Esophagus muscularis mucosa (tissue), 4 donors: ENCODE data around the gene ZNF618. TPM values are rescaled to one million over a fixed set of nuclear protein-coding genes. Genes with fewer than 3 reads are reported as not detected.

Source experiments
- DNase-seq: peaks from one replicate; pipeline ENCODE4 v3.0.0-alpha.2; 2017; ENCODE audit errors: extremely low spot score
- H3K27ac ChIP-seq, 4 donors: fragments of 200-600 bp; sonication (generic); replicated peaks in 1 of 4; 1 replicate in 3 of 4; 2 replicates in 1 of 4; pipeline ENCODE4 v1.5.1; 2016 to 2019; ENCODE audit warnings: mild to moderate bottlenecking in 1 of 4
- H3K27me3 ChIP-seq, 4 donors: fragments of 200-600 bp; sonication (generic); one replicate each; pipeline versions ENCODE4 v1.5.1 to v1.6.0; 2016 to 2019
- H3K36me3 ChIP-seq, 4 donors: fragments of 200-600 bp; sonication (generic); one replicate each; pipeline ENCODE4 v1.5.1; 2016 to 2019
- H3K4me1 ChIP-seq, 4 donors: fragments of 200-600 bp; sonication (generic); one replicate each; pipeline ENCODE4 v1.5.1; 2016 to 2019
- H3K4me3 ChIP-seq, 4 donors: fragments of 200-600 bp; sonication (generic); 1 replicate in 2 of 4; 2 replicates in 2 of 4; pipeline ENCODE4 v1.5.1; 2016 to 2019; ENCODE audit warnings: mild to moderate bottlenecking in 4 of 4, moderate library complexity in 1 of 4
- H3K9me3 ChIP-seq, 4 donors: fragments of 200-600 bp; sonication (generic); 1 replicate in 3 of 4; 2 replicates in 1 of 4; pipeline ENCODE4 v1.5.1; 2016 to 2019
- EP300 ChIP-seq: sonication (generic); formaldehyde crosslinking; IDR thresholded peaks from one replicate; pipeline ENCODE4 v1.6.1; 2017; ENCODE audit warnings: antibody characterized with exemption
- POLR2A ChIP-seq: fragments of 450-650 bp; IDR thresholded peaks from one replicate; pipeline ENCODE4 v1.6.1; 2017; ENCODE audit warnings: antibody characterized with exemption, moderate library complexity, mild to moderate bottlenecking, low read depth
- POLR2AphosphoS5 ChIP-seq, 2 donors: sonication (generic); formaldehyde crosslinking; IDR thresholded peaks; one replicate each; pipeline ENCODE4 v1.6.1; 2017; ENCODE audit warnings: antibody characterized with exemption in 2 of 2
- WGBS: methylation state at CpG from one replicate; pipeline ENCODE4 v1.1.5; 2018; 5-methylcytosine and 5-hydroxymethylcytosine counted together
- intact Hi-C: fragments of 100-400 bp; cut with DNase I; formaldehyde crosslinking; loops from one replicate; pipeline ENCODE4 v1.15.1; 2023
- total RNA-seq, 4 donors: library from RNA; depleted of rRNA; stranded (reverse); fragments of >200 nt; gene quantifications; one replicate each; pipeline versions ENCODE4 v1.1.0 to v1.2.1, GENCODE V29; 2016
- TF ChIP-seq, protein P1 (sequence below), 3 experiments: fragments of 200-600 bp in 2 of 3; fragments of 450-650 bp in 1 of 3; sonication (generic) in 2 of 3; IDR thresholded peaks; one replicate each; pipeline ENCODE4 v1.5.1; 2017 to 2019; ENCODE audit warnings: antibody characterized with exemption in 3 of 3, mild to moderate bottlenecking in 2 of 3, moderate library complexity in 1 of 3

ZNF618 gene
- total RNA-seq, 4 donors from 2014 or later: 1.2 to 4.5 (median 2.6) TPM

DNA sequence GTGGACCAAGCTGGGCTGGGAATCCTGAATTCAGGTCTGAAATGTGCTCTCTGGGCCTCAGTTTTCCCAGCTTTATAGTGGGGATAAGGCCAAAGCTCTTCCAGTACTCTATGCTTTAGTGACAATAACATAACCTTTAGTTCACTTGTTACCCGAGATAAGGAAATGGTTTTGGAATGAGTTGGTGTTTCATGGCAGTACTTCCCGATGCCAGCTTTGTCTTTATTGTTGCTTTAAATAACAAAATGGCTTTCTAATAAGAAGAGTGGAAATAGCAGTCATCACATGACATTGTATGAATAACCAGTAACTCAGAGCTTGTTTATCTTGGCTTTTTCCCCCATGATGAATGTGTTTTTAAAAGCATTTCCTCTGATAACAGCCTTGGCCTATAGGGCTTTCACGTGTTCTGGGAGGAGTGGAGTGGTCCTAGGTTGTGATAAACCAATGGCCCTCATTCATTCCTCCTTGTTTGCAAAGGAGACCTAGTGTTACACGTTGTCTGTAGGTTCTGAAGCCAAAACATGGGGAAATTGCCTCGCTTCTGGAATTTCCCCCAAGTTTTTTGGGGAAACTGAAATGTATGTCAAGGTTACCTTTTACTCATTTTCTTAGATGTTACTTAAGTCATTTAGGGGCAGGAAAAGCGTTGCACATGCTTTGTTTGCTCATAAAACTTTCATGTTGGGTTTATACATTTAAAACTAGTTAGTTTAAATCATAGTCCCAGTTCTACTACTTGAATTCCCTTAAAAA is 53.7 kb downstream of the ZNF618 start:
- H3K27me3 ChIP-seq: no peaks in the 10 kb centered on the region
- no peak for TF ChIP-seq EP300
- TF ChIP-seq, protein P1, sequence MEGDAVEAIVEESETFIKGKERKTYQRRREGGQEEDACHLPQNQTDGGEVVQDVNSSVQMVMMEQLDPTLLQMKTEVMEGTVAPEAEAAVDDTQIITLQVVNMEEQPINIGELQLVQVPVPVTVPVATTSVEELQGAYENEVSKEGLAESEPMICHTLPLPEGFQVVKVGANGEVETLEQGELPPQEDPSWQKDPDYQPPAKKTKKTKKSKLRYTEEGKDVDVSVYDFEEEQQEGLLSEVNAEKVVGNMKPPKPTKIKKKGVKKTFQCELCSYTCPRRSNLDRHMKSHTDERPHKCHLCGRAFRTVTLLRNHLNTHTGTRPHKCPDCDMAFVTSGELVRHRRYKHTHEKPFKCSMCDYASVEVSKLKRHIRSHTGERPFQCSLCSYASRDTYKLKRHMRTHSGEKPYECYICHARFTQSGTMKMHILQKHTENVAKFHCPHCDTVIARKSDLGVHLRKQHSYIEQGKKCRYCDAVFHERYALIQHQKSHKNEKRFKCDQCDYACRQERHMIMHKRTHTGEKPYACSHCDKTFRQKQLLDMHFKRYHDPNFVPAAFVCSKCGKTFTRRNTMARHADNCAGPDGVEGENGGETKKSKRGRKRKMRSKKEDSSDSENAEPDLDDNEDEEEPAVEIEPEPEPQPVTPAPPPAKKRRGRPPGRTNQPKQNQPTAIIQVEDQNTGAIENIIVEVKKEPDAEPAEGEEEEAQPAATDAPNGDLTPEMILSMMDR (IDR thresholded peaks at IDR 0.05): no peak
- no peak for TF ChIP-seq POLR2AphosphoS5 (IDR thresholded peaks at IDR 0.05)
- no peak for TF ChIP-seq POLR2A
- intact Hi-C loops: no loop called here
- H3K9me3 ChIP-seq: peaks cover 0 to 20% (median 5%) of the 10 kb centered on the region in 4 donors
- no peak overlapping the region for H3K4me3 ChIP-seq
- H3K4me1 ChIP-seq: peaks cover 0 to 5% (median 4%) of the 10 kb centered on the region in 4 donors
- H3K27ac ChIP-seq: no peak overlapping the region
- WGBS: 74% methylated on average over 6 of the region's 6 CpGs
- no peaks in the 10 kb centered on the region for H3K36me3 ChIP-seq
- DNase-seq: no peak

- Histone ChIP-seq H3K9me3 (peaks cover 0 to 20% (median 5%) of the 10 kb centered on the region in 4 donors), H3K36me3 (no peaks in the 10 kb centered on the region), H3K4me1 (peaks cover 0 to 5% (median 4%) of the 10 kb centered on the region in 4 donors), H3K27me3 (no peaks in the 10 kb centered on the region), H3K27ac (no peak overlapping the region), H3K4me3 (no peak overlapping the region)
- TF ChIP-seq POLR2AphosphoS5 (IDR thresholded peaks at IDR 0.05): no peak
- intact Hi-C loops: no loop called here
- DNase-seq: peak; percentile 34
- 68% methylated on average over 5 of the region's 5 CpGs for WGBS
These were observed 54.3 kb downstream of the ZNF618 start for GRCh38 chr9:113930390-113930783.

DNA sequence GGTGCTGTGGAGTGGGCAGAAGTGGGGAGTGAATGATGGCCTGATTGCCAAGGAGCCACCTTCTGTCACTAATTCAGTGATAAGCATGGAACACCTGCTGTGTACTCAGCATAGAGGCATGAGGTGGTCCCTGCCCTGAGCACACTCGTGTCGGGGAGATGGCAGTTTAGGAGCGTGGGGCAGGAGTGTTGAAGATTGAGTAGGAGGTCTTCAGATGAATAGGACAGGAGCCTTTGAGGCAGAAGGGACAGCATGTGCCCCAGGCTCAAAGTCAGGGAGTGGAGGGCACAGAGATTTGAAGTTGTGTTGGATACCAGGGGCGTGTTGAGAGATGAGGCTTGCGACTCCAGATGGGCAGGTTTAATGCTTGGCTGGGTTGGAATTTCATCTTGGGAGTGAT is 55.0 kb downstream of the ZNF618 start:
- 98% methylated on average over 5 of the region's 5 CpGs for WGBS
- TF ChIP-seq EP300 (no peak), POLR2A (no peak), POLR2AphosphoS5 (IDR thresholded peaks at IDR 0.05) (no peak)
- TF ChIP-seq, protein P1 (IDR thresholded peaks at IDR 0.05): no peak
- H3K9me3 ChIP-seq: peaks cover 0 to 13% (median 5%) of the 10 kb centered on the region in 4 donors
- peaks cover 0 to 5% (median 4%) of the 10 kb centered on the region in 4 donors for H3K4me1 ChIP-seq
- H3K4me3 ChIP-seq: no peak overlapping the region
- no peaks in the 10 kb centered on the region for H3K36me3 ChIP-seq
- DNase-seq: peak; percentile 62
- H3K27ac ChIP-seq: no peak overlapping the region
- intact Hi-C loops: no loop called here
- H3K27me3 ChIP-seq: no peaks in the 10 kb centered on the region

DNA sequence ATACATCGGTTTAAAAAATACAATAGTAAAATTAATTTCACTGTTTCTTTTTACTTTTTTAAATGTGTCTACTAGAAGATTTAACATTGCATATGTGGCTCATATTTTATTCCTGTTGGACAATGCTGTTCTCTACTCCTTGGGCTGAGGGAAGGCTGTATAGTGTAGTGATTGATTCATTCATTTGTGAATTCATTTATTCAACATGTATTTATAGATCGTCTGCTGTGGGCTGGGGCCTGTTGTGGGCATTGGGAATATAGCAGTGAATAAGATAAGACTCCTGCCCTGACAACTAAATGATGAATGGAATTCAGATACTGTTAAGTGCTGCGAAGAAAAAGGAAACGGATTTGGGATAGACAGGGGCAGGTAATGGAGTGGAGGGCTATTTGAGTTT is 55.7 kb downstream of the ZNF618 start:
- WGBS: 95% methylated on average over 4 of the region's 4 CpGs
- TF ChIP-seq POLR2AphosphoS5 (IDR thresholded peaks at IDR 0.05) (no peak), EP300 (no peak), POLR2A (no peak)
- TF ChIP-seq, protein P1 (IDR thresholded peaks at IDR 0.05): no peak
- Histone ChIP-seq H3K36me3 (no peaks in the 10 kb centered on the region), H3K4me1 (peaks cover 0 to 5% (median 4%) of the 10 kb centered on the region in 4 donors), H3K9me3 (peaks cover 0 to 13% (median 5%) of the 10 kb centered on the region in 4 donors), H3K27ac (no peak overlapping the region), H3K27me3 (no peaks in the 10 kb centered on the region), H3K4me3 (no peak overlapping the region)
- DNase-seq: peak; percentile 26
- intact Hi-C loops: no loop called here

DNA sequence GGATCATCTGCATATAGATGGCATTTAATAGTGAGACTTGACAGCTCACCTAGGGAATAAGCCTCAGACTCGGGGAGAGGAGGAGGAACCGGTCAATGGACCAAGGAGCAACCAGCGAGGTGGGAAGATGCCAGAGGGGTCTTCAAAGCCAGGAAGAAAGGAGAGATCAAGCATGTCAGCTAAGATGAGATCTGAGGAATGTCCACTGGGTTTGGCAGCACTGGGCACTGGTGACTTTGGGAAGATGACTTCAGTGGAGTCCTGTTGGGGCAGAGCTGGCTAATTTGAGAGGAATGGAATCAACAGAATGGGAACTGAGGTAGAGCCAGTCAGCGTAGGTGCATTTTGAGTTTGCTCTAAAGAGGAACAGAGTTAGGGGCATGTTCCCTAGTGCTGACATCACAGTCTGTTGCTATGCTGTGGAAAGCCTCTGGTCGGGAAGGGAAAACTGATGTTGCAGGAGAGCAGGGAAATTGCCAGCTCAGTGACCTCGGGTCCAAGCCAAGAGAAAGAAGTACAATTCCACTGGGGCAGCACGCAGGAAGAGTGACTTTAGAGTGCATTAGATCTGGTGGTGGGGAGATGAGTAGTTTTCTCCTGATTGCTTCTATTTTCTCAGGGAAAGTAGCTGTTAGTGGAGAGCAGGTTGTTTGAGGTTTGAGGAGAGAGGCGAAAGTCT is 56.9 kb downstream of the ZNF618 start:
- no peak for TF ChIP-seq POLR2A
- TF ChIP-seq POLR2AphosphoS5 (IDR thresholded peaks at IDR 0.05): no peak
- TF ChIP-seq, protein P1 (IDR thresholded peaks at IDR 0.05): no peak
- no peak for TF ChIP-seq EP300
- Histone ChIP-seq H3K36me3 (no peaks in the 10 kb centered on the region), H3K4me3 (no peak overlapping the region), H3K9me3 (peaks cover 0 to 10% (median 4%) of the 10 kb centered on the region in 4 donors), H3K27me3 (no peaks in the 10 kb centered on the region), H3K4me1 (peaks cover 0 to 5% (median 4%) of the 10 kb centered on the region in 4 donors), H3K27ac (no peak overlapping the region)
- 88% methylated on average over 8 of the region's 8 CpGs for WGBS
- intact Hi-C loops: no loop called here
- DNase-seq: peak; percentile 64
